ENCODE measurements around the gene CFAP61.

Gene CFAP61

GRCh38 chr20:20267685-20268370, 215.5 kb downstream of the CFAP61 start:
- no peaks in the 10 kb centered on the region for H3K4me1 ChIP-seq (ENCODE audit: control insufficient read depth, insufficient read depth, low read length)
- no peak overlapping the region for H3K9ac ChIP-seq (ENCODE audit: low read length)
- H3K36me3 ChIP-seq (ENCODE audit: control insufficient read depth, insufficient read depth, low read length): no peaks in the 10 kb centered on the region
- H3K27me3 ChIP-seq (ENCODE audit: control insufficient read depth, insufficient read depth, low read length): no peaks in the 10 kb centered on the region
- no peak overlapping the region for H3K27ac ChIP-seq (ENCODE audit: low read depth, low read length)
- no peak overlapping the region for H3K4me3 ChIP-seq (ENCODE audit: low read length)

- H3K27ac ChIP-seq (ENCODE audit: low read depth, low read length): no peak overlapping the region
- no peak overlapping the region for H3K9ac ChIP-seq (ENCODE audit: low read length)
- no peaks in the 10 kb centered on the region for H3K27me3 ChIP-seq (ENCODE audit: control insufficient read depth, insufficient read depth, low read length)
- no peaks in the 10 kb centered on the region for H3K36me3 ChIP-seq (ENCODE audit: control insufficient read depth, insufficient read depth, low read length)
- no peak overlapping the region for H3K4me3 ChIP-seq (ENCODE audit: low read length)
- no peaks in the 10 kb centered on the region for H3K4me1 ChIP-seq (ENCODE audit: control insufficient read depth, insufficient read depth, low read length)
Observed at GRCh38 chr20:20271271-20271670, 218.9 kb downstream of the CFAP61 start.

GRCh38 chr20:20272686-20273085, 220.4 kb downstream of the CFAP61 start:
- Histone ChIP-seq H3K27me3 (ENCODE audit: control insufficient read depth, insufficient read depth, low read length) (no peaks in the 10 kb centered on the region), H3K36me3 (ENCODE audit: control insufficient read depth, insufficient read depth, low read length) (no peaks in the 10 kb centered on the region), H3K4me1 (ENCODE audit: control insufficient read depth, insufficient read depth, low read length) (no peaks in the 10 kb centered on the region), H3K27ac (ENCODE audit: low read depth, low read length) (no peak overlapping the region), H3K9ac (ENCODE audit: low read length) (no peak overlapping the region), H3K4me3 (ENCODE audit: low read length) (no peak overlapping the region)

GRCh38 chr20:20273286-20273685, 221.0 kb downstream of the CFAP61 start:
- no peak overlapping the region for H3K9ac ChIP-seq (ENCODE audit: low read length)
- H3K27me3 ChIP-seq (ENCODE audit: control insufficient read depth, insufficient read depth, low read length): no peaks in the 10 kb centered on the region
- H3K4me1 ChIP-seq (ENCODE audit: control insufficient read depth, insufficient read depth, low read length): no peaks in the 10 kb centered on the region
- H3K4me3 ChIP-seq (ENCODE audit: low read length): no peak overlapping the region
- H3K27ac ChIP-seq (ENCODE audit: low read depth, low read length): no peak overlapping the region
- H3K36me3 ChIP-seq (ENCODE audit: control insufficient read depth, insufficient read depth, low read length): no peaks in the 10 kb centered on the region

GRCh38 chr20:20274821-20275220, 222.5 kb downstream of the CFAP61 start:
- no peaks in the 10 kb centered on the region for H3K4me1 ChIP-seq (ENCODE audit: control insufficient read depth, insufficient read depth, low read length)
- no peaks in the 10 kb centered on the region for H3K36me3 ChIP-seq (ENCODE audit: control insufficient read depth, insufficient read depth, low read length)
- no peaks in the 10 kb centered on the region for H3K27me3 ChIP-seq (ENCODE audit: control insufficient read depth, insufficient read depth, low read length)
- no peak overlapping the region for H3K4me3 ChIP-seq (ENCODE audit: low read length)
- H3K27ac ChIP-seq (ENCODE audit: low read depth, low read length): no peak overlapping the region
- H3K9ac ChIP-seq (ENCODE audit: low read length): no peak overlapping the region

- H3K4me1 ChIP-seq (ENCODE audit: control insufficient read depth, insufficient read depth, low read length): no peaks in the 10 kb centered on the region
- no peak overlapping the region for H3K4me3 ChIP-seq (ENCODE audit: low read length)
- H3K9ac ChIP-seq (ENCODE audit: low read length): no peak overlapping the region
- H3K27ac ChIP-seq (ENCODE audit: low read depth, low read length): no peak overlapping the region
- no peaks in the 10 kb centered on the region for H3K27me3 ChIP-seq (ENCODE audit: control insufficient read depth, insufficient read depth, low read length)
- no peaks in the 10 kb centered on the region for H3K36me3 ChIP-seq (ENCODE audit: control insufficient read depth, insufficient read depth, low read length)
Observed at GRCh38 chr20:20275636-20276035, 223.3 kb downstream of the CFAP61 start.

GRCh38 chr20:20276811-20277530, 224.6 kb downstream of the CFAP61 start:
- no peaks in the 10 kb centered on the region for H3K36me3 ChIP-seq (ENCODE audit: control insufficient read depth, insufficient read depth, low read length)
- H3K4me1 ChIP-seq (ENCODE audit: control insufficient read depth, insufficient read depth, low read length): no peaks in the 10 kb centered on the region
- H3K9ac ChIP-seq (ENCODE audit: low read length): no peak overlapping the region
- no peak overlapping the region for H3K4me3 ChIP-seq (ENCODE audit: low read length)
- H3K27me3 ChIP-seq (ENCODE audit: control insufficient read depth, insufficient read depth, low read length): no peaks in the 10 kb centered on the region
- no peak overlapping the region for H3K27ac ChIP-seq (ENCODE audit: low read depth, low read length)

GRCh38 chr20:20277894-20278335, 225.6 kb downstream of the CFAP61 start:
- no peak overlapping the region for H3K9ac ChIP-seq (ENCODE audit: low read length)
- H3K27ac ChIP-seq (ENCODE audit: low read depth, low read length): no peak overlapping the region
- H3K4me3 ChIP-seq (ENCODE audit: low read length): no peak overlapping the region
- H3K27me3 ChIP-seq (ENCODE audit: control insufficient read depth, insufficient read depth, low read length): no peaks in the 10 kb centered on the region
- H3K4me1 ChIP-seq (ENCODE audit: control insufficient read depth, insufficient read depth, low read length): no peaks in the 10 kb centered on the region
- no peaks in the 10 kb centered on the region for H3K36me3 ChIP-seq (ENCODE audit: control insufficient read depth, insufficient read depth, low read length)

GRCh38 chr20:20286061-20286460, 233.7 kb downstream of the CFAP61 start:
- Histone ChIP-seq H3K4me3 (ENCODE audit: low read length) (no peak overlapping the region), H3K4me1 (ENCODE audit: control insufficient read depth, insufficient read depth, low read length) (no peaks in the 10 kb centered on the region), H3K27me3 (ENCODE audit: control insufficient read depth, insufficient read depth, low read length) (no peaks in the 10 kb centered on the region), H3K9ac (ENCODE audit: low read length) (no peak overlapping the region), H3K27ac (ENCODE audit: low read depth, low read length) (no peak overlapping the region), H3K36me3 (ENCODE audit: control insufficient read depth, insufficient read depth, low read length) (no peaks in the 10 kb centered on the region)

- no peaks in the 10 kb centered on the region for H3K4me1 ChIP-seq (ENCODE audit: control insufficient read depth, insufficient read depth, low read length)
- no peaks in the 10 kb centered on the region for H3K36me3 ChIP-seq (ENCODE audit: control insufficient read depth, insufficient read depth, low read length)
- H3K27me3 ChIP-seq (ENCODE audit: control insufficient read depth, insufficient read depth, low read length): no peaks in the 10 kb centered on the region
- no peak overlapping the region for H3K4me3 ChIP-seq (ENCODE audit: low read length)
- H3K9ac ChIP-seq (ENCODE audit: low read length): no peak overlapping the region
- no peak overlapping the region for H3K27ac ChIP-seq (ENCODE audit: low read depth, low read length)
Observed at GRCh38 chr20:20289331-20289730, 237.0 kb downstream of the CFAP61 start.

GRCh38 chr20:20292472-20292871, 240.1 kb downstream of the CFAP61 start:
- no peaks in the 10 kb centered on the region for H3K36me3 ChIP-seq (ENCODE audit: control insufficient read depth, insufficient read depth, low read length)
- H3K27me3 ChIP-seq (ENCODE audit: control insufficient read depth, insufficient read depth, low read length): no peaks in the 10 kb centered on the region
- no peak overlapping the region for H3K9ac ChIP-seq (ENCODE audit: low read length)
- no peaks in the 10 kb centered on the region for H3K4me1 ChIP-seq (ENCODE audit: control insufficient read depth, insufficient read depth, low read length)
- H3K4me3 ChIP-seq (ENCODE audit: low read length): no peak overlapping the region
- no peak overlapping the region for H3K27ac ChIP-seq (ENCODE audit: low read depth, low read length)

- H3K36me3 ChIP-seq (ENCODE audit: control insufficient read depth, insufficient read depth, low read length): no peaks in the 10 kb centered on the region
- H3K9ac ChIP-seq (ENCODE audit: low read length): no peak overlapping the region
- no peak overlapping the region for H3K27ac ChIP-seq (ENCODE audit: low read depth, low read length)
- no peak overlapping the region for H3K4me3 ChIP-seq (ENCODE audit: low read length)
- no peaks in the 10 kb centered on the region for H3K27me3 ChIP-seq (ENCODE audit: control insufficient read depth, insufficient read depth, low read length)
- H3K4me1 ChIP-seq (ENCODE audit: control insufficient read depth, insufficient read depth, low read length): no peaks in the 10 kb centered on the region
Observed at GRCh38 chr20:20293141-20293540, 240.8 kb downstream of the CFAP61 start.
